GM18505 (cell line): ENCODE results near the gene KCNMB2.

Experiments used
- ATAC-seq: cut with Tn5 transposase; IDR thresholded peaks from one replicate; pipeline ENCODE4 v1.9.1; 2021; ENCODE audit not compliant: unreplicated experiment
- POLR2A ChIP-seq: IDR thresholded peaks from 4 replicates; pipeline ENCODE4 v1.6.1; 2011; ENCODE audit warnings: borderline replicate concordance; ENCODE audit not compliant: insufficient read depth, insufficient read length; ENCODE audit errors: extremely low read depth

The KCNMB2 gene

DNA sequence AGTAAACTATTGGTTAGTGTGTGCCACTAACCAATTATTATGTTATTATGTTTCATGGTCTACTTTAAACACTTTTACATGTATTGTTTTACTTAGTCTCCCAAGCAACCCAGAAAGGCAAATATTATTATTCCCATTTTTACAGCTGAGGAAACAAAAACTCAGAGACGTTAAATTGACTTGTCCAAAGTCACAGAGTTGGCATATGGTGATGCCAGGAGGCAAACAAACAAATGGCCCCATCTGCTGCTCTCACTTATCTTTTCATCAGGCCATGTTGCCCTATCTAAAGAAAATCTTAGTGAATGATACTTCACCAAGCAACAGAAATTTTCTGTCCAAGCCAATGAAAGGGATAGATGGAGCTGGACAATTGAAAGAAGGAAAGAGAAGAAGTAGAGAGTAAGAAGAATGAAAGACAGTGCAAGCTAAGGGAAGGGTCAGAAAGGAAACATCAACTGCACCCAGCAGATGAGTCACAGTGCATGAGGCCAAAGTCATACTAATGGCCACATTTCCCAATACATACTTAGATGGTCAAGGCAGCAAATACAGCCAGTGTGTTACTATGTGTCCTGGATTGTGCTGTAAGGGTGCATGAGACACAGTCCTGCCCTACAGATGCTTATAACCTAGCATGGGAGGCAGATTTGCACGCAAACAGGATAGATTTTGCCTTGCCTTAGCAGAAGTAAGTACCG lies 266.9 kb downstream of the KCNMB2 start:
- ATAC-seq, result no peak
- no peak for TF ChIP-seq POLR2A

DNA sequence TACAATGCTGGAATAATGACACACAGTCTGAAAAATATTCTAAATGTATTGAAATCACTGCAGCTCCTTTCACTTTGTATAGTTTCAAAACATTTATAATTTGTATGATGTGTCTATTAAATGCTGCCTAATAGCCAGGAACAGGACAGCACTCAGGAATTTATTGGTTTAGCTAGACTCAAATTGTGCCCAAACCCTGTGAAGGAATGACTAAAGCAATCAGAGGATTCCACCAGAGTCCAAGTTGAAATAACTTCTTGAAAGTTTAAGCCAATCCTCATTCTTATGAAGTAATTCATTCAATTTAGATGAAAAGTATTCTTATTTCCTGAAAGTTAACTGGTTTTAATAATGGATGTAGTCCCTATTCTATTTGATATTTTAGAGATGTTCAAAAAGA lies 268.4 kb downstream of the KCNMB2 start:
- no peak for TF ChIP-seq POLR2A
- no peak for ATAC-seq

DNA sequence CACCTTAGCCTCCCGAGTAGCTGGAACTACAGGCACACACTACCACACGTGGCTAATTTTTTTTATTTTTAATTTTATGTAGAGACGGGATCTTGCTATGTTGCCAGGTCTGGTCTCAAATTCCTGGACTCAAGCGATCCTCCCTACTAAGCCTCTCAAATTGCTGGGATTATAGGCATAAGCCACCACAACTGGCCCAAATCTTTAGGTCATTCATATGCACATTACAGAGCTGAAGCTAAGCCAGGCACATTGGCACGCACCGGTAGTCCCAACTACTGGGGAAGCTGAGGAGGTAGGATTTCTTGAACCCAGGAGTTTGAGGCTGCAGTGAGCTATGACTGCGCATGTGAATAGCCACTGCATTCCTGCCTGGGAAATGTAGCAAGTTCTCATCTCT lies 269.5 kb downstream of the KCNMB2 start:
- no peak for TF ChIP-seq POLR2A
- ATAC-seq, result no peak

DNA sequence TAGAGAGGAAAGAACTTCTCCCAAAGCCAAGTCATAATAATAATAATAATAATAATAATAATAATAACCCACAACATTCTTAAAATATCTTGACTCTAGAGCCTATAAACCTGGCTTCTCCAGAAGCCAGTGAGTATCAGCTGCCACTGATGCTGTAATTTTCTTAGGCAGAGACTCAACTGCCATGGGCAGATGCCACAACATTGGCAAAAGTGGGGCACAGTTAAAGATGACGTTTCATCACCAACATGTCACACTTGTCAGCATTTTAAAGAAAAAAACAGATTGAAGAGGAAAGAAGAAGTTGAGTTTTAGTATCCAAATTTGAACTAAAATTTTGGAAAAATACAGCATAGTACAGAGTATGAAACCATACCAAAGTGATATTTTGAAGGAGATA lies 270.4 kb downstream of the KCNMB2 start:
- no peak for ATAC-seq
- TF ChIP-seq POLR2A, result no peak

DNA sequence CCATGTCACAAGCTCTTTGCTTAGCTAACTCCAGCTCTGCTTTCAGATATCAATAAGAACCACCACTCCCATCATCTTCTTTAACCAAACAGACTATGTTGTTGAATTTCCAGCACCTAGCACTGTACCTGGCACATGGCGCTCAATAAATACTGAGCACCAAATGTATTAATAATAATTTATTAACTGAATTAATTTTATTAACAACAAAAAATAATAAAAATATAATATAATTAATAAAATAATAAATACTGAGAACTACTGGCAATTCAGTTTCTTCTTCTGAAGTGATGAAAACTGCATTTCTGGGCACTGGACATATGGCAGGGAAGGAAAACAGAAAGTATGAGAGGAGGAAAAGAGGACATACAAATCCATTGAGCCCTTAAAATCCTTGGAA lies 271.5 kb downstream of the KCNMB2 start:
- ATAC-seq, result no peak
- TF ChIP-seq POLR2A, result no peak

DNA sequence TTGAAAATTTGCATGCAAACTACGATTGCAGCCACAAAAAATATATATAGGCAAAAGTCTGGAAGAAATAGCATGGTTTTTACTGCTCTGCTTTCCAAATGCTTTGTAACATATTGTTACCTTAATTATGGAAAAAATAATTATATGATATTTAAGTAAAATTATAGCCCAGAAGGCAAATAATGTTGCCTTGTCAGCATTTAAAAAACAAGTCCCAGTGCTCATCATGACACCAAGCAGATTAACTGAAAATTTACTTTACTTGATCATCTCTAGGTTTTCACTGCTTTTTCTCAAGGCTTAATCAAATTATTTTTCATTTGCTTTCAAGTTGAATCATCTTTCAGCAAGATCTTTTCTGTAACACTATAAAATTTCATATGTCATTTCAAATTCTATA lies 272.5 kb downstream of the KCNMB2 start:
- TF ChIP-seq POLR2A, result no peak
- ATAC-seq, result no peak

DNA sequence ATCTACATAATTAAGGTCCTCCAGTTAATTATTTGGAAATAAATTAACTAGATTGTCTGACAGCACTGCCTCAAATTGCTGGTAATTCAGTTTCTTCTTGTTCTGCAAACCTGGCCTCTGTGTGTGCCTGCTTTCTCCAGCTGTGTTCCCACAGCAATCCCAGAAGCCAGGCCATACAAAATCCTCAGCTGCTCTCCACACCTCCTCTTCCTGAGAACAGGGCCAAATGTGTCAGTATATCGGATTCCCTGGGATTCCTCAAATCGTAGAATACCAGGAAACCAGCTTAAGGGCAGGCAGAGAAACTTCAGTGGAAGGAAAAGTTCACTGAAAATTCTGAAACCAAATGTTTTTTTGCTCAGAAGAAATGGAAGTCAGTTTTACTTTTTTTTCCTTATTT lies 273.9 kb downstream of the KCNMB2 start:
- ATAC-seq, result no peak
- no peak for TF ChIP-seq POLR2A

DNA sequence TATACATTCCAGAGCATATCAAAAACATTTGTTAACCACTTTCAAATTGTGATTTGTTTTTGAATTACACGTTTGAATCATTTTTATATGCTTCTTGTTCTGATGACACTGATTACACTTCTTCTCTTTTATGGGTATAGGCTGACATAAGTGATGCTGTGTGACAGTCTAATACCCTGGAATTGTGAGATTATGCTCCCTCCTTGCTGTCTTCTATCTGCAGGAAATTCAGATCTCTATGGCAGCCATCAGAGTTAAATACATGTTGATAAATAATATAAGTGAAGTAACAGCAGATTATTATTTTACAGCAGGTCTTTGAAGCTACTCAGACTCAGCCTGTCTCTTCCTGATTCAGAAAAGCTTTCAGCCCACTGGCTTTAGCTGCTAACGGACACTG lies 286.5 kb downstream of the KCNMB2 start:
- ATAC-seq, result no peak
- TF ChIP-seq POLR2A, result no peak

DNA sequence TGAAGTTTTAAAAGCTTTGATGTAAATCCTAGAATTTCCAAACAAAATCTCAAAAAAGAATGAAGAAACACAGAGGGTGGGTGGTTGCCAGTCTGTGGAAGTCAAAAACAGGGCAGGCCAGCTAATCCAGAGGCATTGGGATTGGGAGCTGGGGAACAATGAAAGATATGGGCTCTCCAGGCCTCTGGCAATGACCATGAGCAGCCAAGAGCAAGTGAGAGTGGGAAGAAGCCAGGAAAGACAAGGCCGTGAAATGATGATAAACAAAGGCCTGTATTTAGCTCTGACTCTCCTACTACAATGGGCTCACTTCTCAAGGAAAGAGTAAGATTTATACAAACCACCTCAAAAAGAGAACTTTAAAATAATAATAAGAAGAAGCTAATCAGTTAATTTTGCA lies 286.9 kb downstream of the KCNMB2 start:
- no peak for ATAC-seq
- TF ChIP-seq POLR2A, result no peak

DNA sequence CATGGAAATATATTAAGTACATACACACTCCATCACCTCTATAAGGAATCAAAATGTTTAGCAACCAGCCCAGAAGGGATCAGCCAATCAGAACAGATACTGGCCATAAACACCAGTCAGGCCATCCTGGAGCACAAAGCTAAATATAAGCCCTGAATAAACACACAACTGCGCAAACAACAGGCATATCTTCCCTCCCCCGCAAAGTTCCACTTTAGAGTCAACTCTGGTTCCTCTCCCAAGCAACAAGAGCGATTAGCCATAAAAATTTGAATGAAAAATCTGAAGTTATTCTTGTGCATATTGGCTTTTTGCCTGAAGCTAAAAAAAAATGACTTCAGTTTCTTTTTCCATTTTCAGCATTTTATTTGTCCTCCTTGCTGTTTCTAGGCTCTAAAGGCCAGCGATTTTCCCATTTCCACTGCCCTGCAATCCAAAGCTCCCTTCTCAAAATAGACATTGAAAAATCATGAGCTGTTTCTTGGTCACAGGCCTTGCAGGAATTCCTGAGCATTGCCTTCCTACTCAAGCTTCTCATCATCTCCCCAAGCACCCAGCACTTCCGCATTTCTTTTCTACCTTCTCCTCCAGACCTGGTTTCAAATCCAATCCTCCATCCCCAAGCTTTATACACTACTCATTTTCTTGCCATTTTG lies 287.5 kb downstream of the KCNMB2 start:
- ATAC-seq, result no peak
- TF ChIP-seq POLR2A, result no peak

DNA sequence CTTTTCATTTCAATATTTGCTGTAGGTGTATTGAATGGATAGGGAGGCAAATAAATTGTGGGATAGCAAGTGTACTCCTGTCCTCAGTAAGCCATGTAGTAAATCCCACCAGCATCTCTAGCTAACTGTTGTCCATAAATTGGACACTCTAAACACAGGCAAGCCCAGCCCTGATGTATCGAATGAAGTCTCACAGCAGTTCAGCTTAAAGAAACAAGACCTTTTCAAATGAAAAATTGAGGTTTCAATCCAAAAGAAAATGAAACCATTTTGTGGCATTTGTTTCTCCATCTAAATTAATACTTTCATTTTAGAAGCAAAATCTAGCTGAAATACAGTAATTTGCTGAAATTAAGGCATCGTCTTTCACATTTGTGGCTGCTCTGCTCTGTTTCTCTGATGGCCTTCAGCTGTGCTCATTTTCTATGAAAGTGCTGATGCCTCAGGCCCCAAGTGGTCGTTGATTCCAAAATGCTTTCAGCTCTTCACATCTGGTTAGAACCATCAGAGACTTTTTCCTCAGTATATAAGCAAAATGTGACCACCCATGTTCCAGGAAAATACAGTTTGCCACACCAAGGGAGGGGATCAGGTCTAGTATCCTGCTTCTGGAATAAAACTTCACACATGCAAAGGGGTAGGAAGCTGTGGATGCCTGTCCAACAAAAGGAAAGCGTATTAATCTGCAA lies 290.3 kb downstream of the KCNMB2 start:
- ATAC-seq, result no peak
- no peak for TF ChIP-seq POLR2A

DNA sequence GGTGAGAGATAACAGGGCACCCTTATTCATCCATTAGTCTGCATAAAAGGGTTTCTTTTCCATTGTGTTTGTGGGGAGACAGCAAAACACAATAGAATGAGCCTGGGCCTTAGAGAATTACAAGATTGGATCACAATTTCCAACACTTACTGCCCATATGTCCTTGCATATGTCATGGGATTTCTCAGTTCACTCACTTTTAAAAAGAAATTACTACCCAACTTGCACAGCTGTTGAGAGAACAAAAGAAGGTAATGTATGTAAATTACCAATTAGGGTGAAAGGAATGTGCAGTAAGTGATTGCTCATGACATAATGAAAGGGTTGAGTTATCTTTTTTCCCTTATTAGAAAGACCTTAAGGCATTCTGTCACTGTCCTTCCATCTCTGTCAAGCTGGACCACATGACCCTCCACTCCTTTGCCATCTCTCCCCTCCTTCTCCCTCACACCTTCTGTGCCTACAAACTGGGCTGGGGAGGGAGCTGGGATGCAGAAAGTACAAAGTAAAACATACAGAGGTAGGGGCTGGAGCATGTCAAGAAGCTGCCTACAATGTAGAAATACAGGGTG lies 291.1 kb downstream of the KCNMB2 start:
- no peak for TF ChIP-seq POLR2A
- ATAC-seq, result no peak

DNA sequence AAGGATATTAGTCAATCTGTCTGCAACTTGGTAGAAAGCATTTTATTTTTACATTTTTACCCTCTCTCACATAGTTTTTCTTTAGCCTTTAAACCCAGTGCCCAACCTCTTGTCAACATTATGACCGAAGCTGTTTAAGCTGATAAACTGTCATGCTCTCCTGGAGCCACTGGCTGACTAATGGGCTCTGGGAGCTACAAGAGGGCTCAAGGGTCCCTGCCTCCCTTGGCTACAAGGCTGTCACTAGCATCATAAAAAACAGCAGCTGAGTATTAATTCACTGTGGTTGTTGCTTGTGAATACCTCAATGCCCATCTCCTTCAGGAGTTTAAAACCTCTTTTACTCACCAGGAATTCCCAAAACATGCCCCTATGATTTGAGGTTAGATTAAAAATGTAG lies 297.5 kb downstream of the KCNMB2 start:
- TF ChIP-seq POLR2A, result no peak
- ATAC-seq, result no peak

DNA sequence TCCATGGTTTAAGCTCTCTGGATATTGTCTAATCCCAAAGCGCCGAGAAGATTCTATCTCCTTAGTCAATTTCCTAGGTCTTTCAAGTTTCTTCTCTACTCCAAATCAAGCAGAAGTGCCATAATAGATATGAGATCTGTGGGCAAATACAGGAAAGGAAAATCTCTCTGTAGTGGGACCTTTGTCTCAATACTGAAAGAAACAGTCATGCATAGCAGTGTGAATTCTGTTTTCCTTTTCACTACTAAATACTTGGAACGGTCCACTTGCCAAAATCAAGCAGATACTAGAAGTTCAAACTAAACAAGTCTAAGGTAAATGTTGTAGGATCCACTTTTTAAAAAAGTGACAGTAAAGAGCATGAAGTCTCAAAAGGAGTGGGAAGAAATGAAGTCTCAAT lies 298.8 kb downstream of the KCNMB2 start:
- no peak for TF ChIP-seq POLR2A
- no peak for ATAC-seq
